CD8-positive, alpha-beta memory T cell (primary cell): ENCODE results near the gene HS3ST5. TPM values are rescaled to one million over a fixed set of nuclear protein-coding genes. Genes with fewer than 3 reads are reported as not detected.

ENCODE experiments used
- CTCF ChIA-PET: fragments of 350-600 bp; sonication (Branson Sonifier 250); formaldehyde crosslinking; loops from one replicate; lab custom pipeline; 2021; ENCODE audit warnings: antibody characterized with exemption; lab: Charles Lee
- POLR2A ChIA-PET: fragments of 350-600 bp; sonication (Branson Sonifier 250); formaldehyde crosslinking; loops from one replicate; lab custom pipeline; 2021; ENCODE audit warnings: antibody characterized with exemption; lab: Charles Lee
- DNase-seq, 5 donors: peaks; one replicate each; pipeline versions ENCODE4 v3.0.0 to v3.0.0-alpha.2; 2020 to 2022; ENCODE audit warnings: mixed read lengths in 1 of 5
- H3K27ac ChIP-seq: one replicate; pipeline ENCODE4 v1.7.0; 2013; ENCODE audit warnings: low read depth, mild to moderate bottlenecking, low read length, moderate library complexity
- H3K27me3 ChIP-seq: 2 replicates; pipeline ENCODE4 v1.7.0; 2013; ENCODE audit warnings: low read length, mild to moderate bottlenecking; ENCODE audit not compliant: insufficient read depth, poor library complexity, severe bottlenecking
- H3K36me3 ChIP-seq: 2 replicates; pipeline ENCODE4 v1.7.0; 2013; ENCODE audit warnings: mild to moderate bottlenecking, low read length, moderate library complexity; ENCODE audit not compliant: insufficient read depth
- H3K4me1 ChIP-seq: 2 replicates; pipeline ENCODE4 v1.7.0; 2013; ENCODE audit warnings: mild to moderate bottlenecking, low read length, moderate library complexity; ENCODE audit not compliant: insufficient read depth
- H3K4me3 ChIP-seq: 2 replicates; pipeline ENCODE4 v1.7.0; 2013; ENCODE audit warnings: mild to moderate bottlenecking, low read length
- H3K9me3 ChIP-seq: 2 replicates; pipeline ENCODE4 v1.7.0; 2013; ENCODE audit warnings: mild to moderate bottlenecking, low read length
- H3K27ac Mint-ChIP-seq, 8 donors: one replicate each; pipeline ENCODE4 v1.8.0; 2020 to 2021; ENCODE audit warnings: mixed read lengths in 8 of 8, mild to moderate bottlenecking in 6 of 8, inconsistent platforms in 3 of 8, moderate library complexity in 3 of 8
- H3K27me3 Mint-ChIP-seq, 2 donors: one replicate each; pipeline ENCODE4 v1.8.0; 2020 to 2021; ENCODE audit warnings: mixed read lengths in 2 of 2, mild to moderate bottlenecking in 1 of 2, moderate library complexity in 1 of 2
- H3K36me3 Mint-ChIP-seq, 3 donors: one replicate each; pipeline ENCODE4 v1.8.0; 2020 to 2021; ENCODE audit warnings: mixed read lengths in 3 of 3, inconsistent platforms in 1 of 3, mild to moderate bottlenecking in 1 of 3
- H3K4me1 Mint-ChIP-seq, 3 donors: one replicate each; pipeline ENCODE4 v1.8.0; 2020 to 2021; ENCODE audit warnings: mixed read lengths in 3 of 3, inconsistent platforms in 1 of 3, mild to moderate bottlenecking in 1 of 3
- H3K4me3 Mint-ChIP-seq, 7 donors: one replicate each; pipeline ENCODE4 v1.8.0; 2020 to 2021; ENCODE audit warnings: mixed read lengths in 7 of 7, mild to moderate bottlenecking in 6 of 7, moderate library complexity in 4 of 7, inconsistent platforms in 2 of 7
- H3K9me3 Mint-ChIP-seq, 5 donors: one replicate each; pipeline ENCODE4 v1.8.0; 2020 to 2022; ENCODE audit warnings: mixed read lengths in 5 of 5, mild to moderate bottlenecking in 3 of 5, moderate library complexity in 2 of 5, inconsistent platforms in 1 of 5
- polyA plus RNA-seq: library from polyadenylated mRNA; unstranded; fragments of 300-500 nt; fragmentation: Illumina TruSeq; gene quantifications from one replicate; pipeline ENCODE4 v1.2.3, GENCODE V29; 2021
- total RNA-seq, 2 experiments: library from RNA; stranded (reverse); gene quantifications; one replicate each; pipeline ENCODE4 v1.2.3, GENCODE V29; 2021

The HS3ST5 gene
- total and polyA plus RNA-seq, 3 experiments from 2014 or later = not detected

- CTCF ChIA-PET = no interaction called here
- Histone ChIP-seq H3K4me1 (no peaks in the 10 kb centered on the region), H3K36me3 (no peaks in the 10 kb centered on the region), H3K9me3 (no peaks in the 10 kb centered on the region), H3K27ac (no peak overlapping the region), H3K27me3 (no peaks in the 10 kb centered on the region), H3K4me3 (no peak overlapping the region)
- Mint-ChIP-seq H3K27me3 (no peaks in the 10 kb centered on the region), H3K36me3 (no peaks in the 10 kb centered on the region), H3K9me3 (peaks cover 0 to 7% (median 2%) of the 10 kb centered on the region in 5 donors), H3K4me1 (no peaks in the 10 kb centered on the region), H3K27ac (no peak overlapping the region), H3K4me3 (no peak overlapping the region)
- POLR2A ChIA-PET = no interaction called here
- no peak for DNase-seq
Observed at GRCh38 chr6:114267897-114268296, 74.9 kb downstream of the HS3ST5 start.

DNA sequence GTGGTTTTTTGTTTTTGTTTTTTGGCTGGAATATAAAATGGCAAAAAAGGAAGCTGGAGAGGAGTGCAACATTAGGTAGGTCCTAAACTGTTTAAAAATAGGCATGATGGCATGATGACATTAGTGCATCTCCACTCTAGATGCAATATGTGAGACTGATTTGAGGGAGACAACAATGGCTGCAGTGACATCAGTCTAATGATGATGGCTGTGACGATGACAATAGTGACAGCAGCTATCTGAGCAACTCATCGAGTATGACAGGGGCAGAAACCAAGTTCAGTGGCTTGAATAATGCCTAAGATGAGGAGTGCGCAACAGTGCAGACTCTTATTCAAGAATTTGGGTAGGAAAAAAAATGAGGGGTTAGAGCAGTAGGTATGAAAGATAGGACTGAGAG is 82.0 kb downstream of the HS3ST5 start:
- Mint-ChIP-seq H3K9me3 (peaks cover 0 to 7% (median 3%) of the 10 kb centered on the region in 5 donors), H3K4me1 (no peaks in the 10 kb centered on the region), H3K4me3 (no peak overlapping the region), H3K27me3 (no peaks in the 10 kb centered on the region), H3K27ac (no peak overlapping the region), H3K36me3 (no peaks in the 10 kb centered on the region)
- CTCF ChIA-PET = no interaction called here
- no peaks in the 10 kb centered on the region for H3K36me3 ChIP-seq
- H3K4me3 ChIP-seq = no peak overlapping the region
- DNase-seq = no peak
- no peak overlapping the region for H3K27ac ChIP-seq
- no peaks in the 10 kb centered on the region for H3K9me3 ChIP-seq
- H3K4me1 ChIP-seq = no peaks in the 10 kb centered on the region
- POLR2A ChIA-PET = no interaction called here
- no peaks in the 10 kb centered on the region for H3K27me3 ChIP-seq

GRCh38 chr6:114258376-114258775 is 84.4 kb downstream of the HS3ST5 start:
- Histone ChIP-seq H3K4me1 (no peaks in the 10 kb centered on the region), H3K9me3 (no peaks in the 10 kb centered on the region), H3K27ac (no peak overlapping the region), H3K4me3 (no peak overlapping the region), H3K27me3 (no peaks in the 10 kb centered on the region), H3K36me3 (no peaks in the 10 kb centered on the region)
- Mint-ChIP-seq H3K27ac (no peak overlapping the region), H3K27me3 (no peaks in the 10 kb centered on the region), H3K36me3 (no peaks in the 10 kb centered on the region), H3K4me1 (no peaks in the 10 kb centered on the region), H3K9me3 (peaks cover 0 to 7% (median 2%) of the 10 kb centered on the region in 5 donors), H3K4me3 (no peak overlapping the region)
- POLR2A ChIA-PET = no interaction called here
- CTCF ChIA-PET = no interaction called here
- no peak for DNase-seq

DNA sequence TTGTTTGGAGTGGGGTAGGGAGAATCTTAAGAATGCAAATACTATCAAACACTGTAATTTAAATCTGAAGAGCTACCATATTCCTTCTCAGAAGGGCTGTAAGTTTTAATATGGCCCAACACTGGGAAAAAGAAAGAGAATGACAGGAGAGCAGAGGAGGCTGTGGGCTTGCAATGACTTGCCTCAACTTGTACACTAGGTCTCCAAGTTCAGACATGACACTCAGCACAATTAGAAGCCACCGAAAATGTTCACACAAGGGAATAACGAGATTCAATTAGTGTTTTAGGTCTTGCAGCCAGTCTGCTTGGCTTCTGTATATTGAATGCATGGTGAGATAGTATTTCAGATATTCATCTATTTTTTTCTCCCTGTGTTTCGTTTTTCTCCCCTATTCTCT is 89.4 kb downstream of the HS3ST5 start:
- Mint-ChIP-seq H3K27me3 (no peaks in the 10 kb centered on the region), H3K36me3 (no peaks in the 10 kb centered on the region), H3K27ac (no peak overlapping the region), H3K9me3 (peaks cover 0 to 7% (median 2%) of the 10 kb centered on the region in 5 donors), H3K4me3 (no peak overlapping the region), H3K4me1 (no peaks in the 10 kb centered on the region)
- no peak overlapping the region for H3K4me3 ChIP-seq
- CTCF ChIA-PET = no interaction called here
- H3K36me3 ChIP-seq = no peaks in the 10 kb centered on the region
- no peaks in the 10 kb centered on the region for H3K9me3 ChIP-seq
- POLR2A ChIA-PET = no interaction called here
- DNase-seq = no peak
- H3K4me1 ChIP-seq = no peaks in the 10 kb centered on the region
- no peaks in the 10 kb centered on the region for H3K27me3 ChIP-seq
- no peak overlapping the region for H3K27ac ChIP-seq

- CTCF ChIA-PET = no interaction called here
- no peak overlapping the region for H3K27ac Mint-ChIP-seq
Observed at GRCh38 chr6:114249522-114249921, 93.3 kb downstream of the HS3ST5 start.

DNA sequence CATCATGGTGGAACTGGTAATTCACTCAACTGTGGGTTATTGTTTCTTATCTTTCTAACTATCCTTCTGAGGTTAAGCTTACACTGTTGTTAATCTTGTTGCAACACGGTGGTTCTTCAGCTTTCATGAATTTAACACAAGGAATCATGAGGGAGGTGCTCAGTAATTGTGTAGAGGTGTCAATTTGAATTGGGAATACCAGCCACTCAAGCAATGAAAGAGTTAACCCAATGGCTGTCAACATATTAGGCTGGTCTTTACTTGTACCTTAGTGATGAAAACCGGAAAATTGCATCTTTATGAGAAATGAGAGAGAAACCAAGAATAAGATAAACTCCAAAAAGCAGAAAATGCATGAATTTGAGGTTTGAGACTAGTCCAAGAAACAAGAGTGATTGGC is 95.7 kb downstream of the HS3ST5 start:
- Histone ChIP-seq H3K4me3 (no peak overlapping the region), H3K4me1 (no peaks in the 10 kb centered on the region), H3K9me3 (no peaks in the 10 kb centered on the region), H3K36me3 (no peaks in the 10 kb centered on the region), H3K27me3 (no peaks in the 10 kb centered on the region), H3K27ac (no peak overlapping the region)
- H3K27ac Mint-ChIP-seq = no peak overlapping the region
- DNase-seq = no peak
- CTCF ChIA-PET = no interaction called here
- H3K9me3 Mint-ChIP-seq = peaks cover 0 to 2% (median 0%) of the 10 kb centered on the region in 5 donors
- POLR2A ChIA-PET = no interaction called here
- H3K36me3 Mint-ChIP-seq = no peaks in the 10 kb centered on the region
- no peak overlapping the region for H3K4me3 Mint-ChIP-seq
- no peaks in the 10 kb centered on the region for H3K4me1 Mint-ChIP-seq
- no peaks in the 10 kb centered on the region for H3K27me3 Mint-ChIP-seq

More at GRCh38 chr6:114249522-114249921, 93.3 kb downstream of the HS3ST5 start:
- Histone ChIP-seq H3K4me1 (no peaks in the 10 kb centered on the region), H3K36me3 (no peaks in the 10 kb centered on the region), H3K9me3 (no peaks in the 10 kb centered on the region), H3K27me3 (no peaks in the 10 kb centered on the region), H3K4me3 (no peak overlapping the region), H3K27ac (no peak overlapping the region)
- no peaks in the 10 kb centered on the region for H3K27me3 Mint-ChIP-seq
- DNase-seq = no peak
- no peak overlapping the region for H3K4me3 Mint-ChIP-seq
- peaks cover 0 to 2% (median 1%) of the 10 kb centered on the region in 5 donors for H3K9me3 Mint-ChIP-seq
- no peaks in the 10 kb centered on the region for H3K4me1 Mint-ChIP-seq
- POLR2A ChIA-PET = no interaction called here
- no peaks in the 10 kb centered on the region for H3K36me3 Mint-ChIP-seq

GRCh38 chr6:114240796-114241195 is 102.0 kb downstream of the HS3ST5 start:
- Mint-ChIP-seq H3K36me3 (no peaks in the 10 kb centered on the region), H3K27me3 (no peaks in the 10 kb centered on the region), H3K27ac (no peak overlapping the region), H3K9me3 (no peaks in the 10 kb centered on the region), H3K4me3 (no peak overlapping the region), H3K4me1 (no peaks in the 10 kb centered on the region)
- no peak for DNase-seq
- ChIA-PET CTCF (no interaction called here), POLR2A (no interaction called here)
- H3K4me1 ChIP-seq = no peaks in the 10 kb centered on the region
- no peak overlapping the region for H3K27ac ChIP-seq
- H3K36me3 ChIP-seq = no peaks in the 10 kb centered on the region
- no peak overlapping the region for H3K4me3 ChIP-seq
- no peaks in the 10 kb centered on the region for H3K9me3 ChIP-seq
- H3K27me3 ChIP-seq = no peaks in the 10 kb centered on the region

DNA sequence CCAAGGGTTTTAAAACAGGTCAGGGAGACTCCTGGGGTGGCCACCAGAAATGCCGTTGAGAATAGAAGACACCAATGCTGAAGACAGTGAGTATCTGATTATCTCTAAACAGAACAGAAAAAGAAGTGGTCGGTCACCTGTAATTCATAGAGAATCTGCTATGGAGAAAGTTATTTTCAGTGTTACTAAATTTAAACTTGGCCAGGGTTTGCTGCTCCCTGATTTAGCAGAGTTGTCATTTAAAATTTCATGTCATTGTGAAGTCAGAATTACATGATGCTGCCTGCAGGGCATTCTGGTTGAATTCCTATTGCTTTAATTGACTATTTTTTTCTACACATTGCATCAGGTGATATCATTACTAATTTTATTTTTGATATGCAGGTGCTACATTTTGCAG is 114.1 kb downstream of the HS3ST5 start:
- Histone ChIP-seq H3K4me1 (no peaks in the 10 kb centered on the region), H3K27me3 (no peaks in the 10 kb centered on the region), H3K36me3 (no peaks in the 10 kb centered on the region), H3K9me3 (no peaks in the 10 kb centered on the region), H3K27ac (no peak overlapping the region), H3K4me3 (no peak overlapping the region)
- no peak for DNase-seq
- POLR2A ChIA-PET = no interaction called here
- no peaks in the 10 kb centered on the region for H3K4me1 Mint-ChIP-seq
- H3K27me3 Mint-ChIP-seq = no peaks in the 10 kb centered on the region
- no peak overlapping the region for H3K27ac Mint-ChIP-seq
- peaks cover 0 to 5% (median 0%) of the 10 kb centered on the region in 5 donors for H3K9me3 Mint-ChIP-seq
- CTCF ChIA-PET = no interaction called here
- H3K36me3 Mint-ChIP-seq = no peaks in the 10 kb centered on the region
- no peak overlapping the region for H3K4me3 Mint-ChIP-seq
